Measurements from ENCODE around the gene C15orf61. TPM values are rescaled to one million over a fixed set of nuclear protein-coding genes. Genes with fewer than 3 reads are reported as not detected.

The C15orf61 gene
- total and polyA plus RNA-seq, 8 donors: 1.7 to 5.2 (median 2.8) TPM

DNA sequence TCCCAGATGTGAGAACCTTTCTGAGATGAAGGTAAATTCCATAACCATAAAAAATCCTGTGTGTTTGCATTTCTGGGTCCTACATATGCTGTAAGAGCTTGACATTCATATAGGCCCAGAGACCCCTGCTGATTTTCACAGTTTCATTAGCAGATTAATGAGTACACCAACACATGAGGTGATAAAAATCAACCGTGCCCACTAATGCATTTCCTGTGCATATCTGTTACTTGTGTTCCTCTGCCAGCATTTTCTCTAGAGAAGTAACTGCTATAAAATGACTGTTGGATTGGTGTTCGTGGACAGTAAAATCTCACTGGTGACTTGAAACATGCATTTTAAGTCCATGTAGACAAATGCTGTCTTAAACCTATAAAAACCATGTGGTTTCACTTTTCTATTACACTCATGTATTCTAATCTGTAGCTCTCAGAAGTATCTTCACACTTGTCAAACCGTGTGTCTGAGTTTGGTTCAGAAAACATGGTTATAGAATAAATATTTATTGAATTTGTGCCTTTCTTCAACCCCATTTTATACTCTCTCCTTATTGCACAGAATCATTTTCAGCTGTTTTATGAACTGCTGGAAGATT lies 36.1 kb downstream of the C15orf61 start:
- Histone ChIP-seq H3K36me3 (no peaks in the 10 kb centered on the region), H3K27ac (no peak overlapping the region), H3K27me3 (no peaks in the 10 kb centered on the region), H3K4me1 (no peaks in the 10 kb centered on the region), H3K9me3 (no peaks in the 10 kb centered on the region), H3K4me3 (no peak overlapping the region)
- 86 to 89% methylated on average over 3 of the region's 3 CpGs for WGBS, 2 donors
- intact Hi-C loops (cut with DNase I): no loop called here
- ATAC-seq (no peak), FAIRE-seq (no peak), DNase-seq (no peak)
- TF ChIP-seq, protein P1, sequence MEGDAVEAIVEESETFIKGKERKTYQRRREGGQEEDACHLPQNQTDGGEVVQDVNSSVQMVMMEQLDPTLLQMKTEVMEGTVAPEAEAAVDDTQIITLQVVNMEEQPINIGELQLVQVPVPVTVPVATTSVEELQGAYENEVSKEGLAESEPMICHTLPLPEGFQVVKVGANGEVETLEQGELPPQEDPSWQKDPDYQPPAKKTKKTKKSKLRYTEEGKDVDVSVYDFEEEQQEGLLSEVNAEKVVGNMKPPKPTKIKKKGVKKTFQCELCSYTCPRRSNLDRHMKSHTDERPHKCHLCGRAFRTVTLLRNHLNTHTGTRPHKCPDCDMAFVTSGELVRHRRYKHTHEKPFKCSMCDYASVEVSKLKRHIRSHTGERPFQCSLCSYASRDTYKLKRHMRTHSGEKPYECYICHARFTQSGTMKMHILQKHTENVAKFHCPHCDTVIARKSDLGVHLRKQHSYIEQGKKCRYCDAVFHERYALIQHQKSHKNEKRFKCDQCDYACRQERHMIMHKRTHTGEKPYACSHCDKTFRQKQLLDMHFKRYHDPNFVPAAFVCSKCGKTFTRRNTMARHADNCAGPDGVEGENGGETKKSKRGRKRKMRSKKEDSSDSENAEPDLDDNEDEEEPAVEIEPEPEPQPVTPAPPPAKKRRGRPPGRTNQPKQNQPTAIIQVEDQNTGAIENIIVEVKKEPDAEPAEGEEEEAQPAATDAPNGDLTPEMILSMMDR (IDR thresholded peaks at IDR 0.05): no peak

DNA sequence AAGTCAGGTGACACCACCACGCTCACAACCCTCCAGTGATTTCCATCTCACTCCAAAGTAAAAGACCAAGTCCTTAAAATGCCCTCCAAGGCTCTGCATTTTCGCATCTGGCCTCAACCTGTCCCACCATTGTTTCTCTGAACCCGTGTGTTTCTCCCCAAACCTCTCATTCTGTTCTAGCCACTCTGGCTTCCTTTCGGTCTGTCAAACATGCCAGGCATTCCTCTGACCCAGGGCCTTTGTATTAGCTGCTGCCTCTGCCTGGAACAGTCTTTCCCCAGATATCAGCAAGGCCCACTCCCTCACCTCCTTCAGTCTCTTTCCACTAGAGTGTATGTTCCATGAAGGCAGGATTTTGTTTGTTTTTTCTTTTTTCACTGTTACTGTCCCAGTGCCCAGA lies 37.6 kb downstream of the C15orf61 start:
- WGBS, 2 donors: 95 to 99% methylated on average over 4 of the region's 4 CpGs
- FAIRE-seq (no peak), DNase-seq (no peak), ATAC-seq (no peak)
- Histone ChIP-seq H3K27ac (no peak overlapping the region), H3K4me3 (no peak overlapping the region), H3K4me1 (no peaks in the 10 kb centered on the region), H3K27me3 (no peaks in the 10 kb centered on the region), H3K36me3 (no peaks in the 10 kb centered on the region), H3K9me3 (no peaks in the 10 kb centered on the region)
- intact Hi-C loops (cut with DNase I): no loop called here
- TF ChIP-seq, protein P1 (IDR thresholded peaks at IDR 0.05): no peak

DNA sequence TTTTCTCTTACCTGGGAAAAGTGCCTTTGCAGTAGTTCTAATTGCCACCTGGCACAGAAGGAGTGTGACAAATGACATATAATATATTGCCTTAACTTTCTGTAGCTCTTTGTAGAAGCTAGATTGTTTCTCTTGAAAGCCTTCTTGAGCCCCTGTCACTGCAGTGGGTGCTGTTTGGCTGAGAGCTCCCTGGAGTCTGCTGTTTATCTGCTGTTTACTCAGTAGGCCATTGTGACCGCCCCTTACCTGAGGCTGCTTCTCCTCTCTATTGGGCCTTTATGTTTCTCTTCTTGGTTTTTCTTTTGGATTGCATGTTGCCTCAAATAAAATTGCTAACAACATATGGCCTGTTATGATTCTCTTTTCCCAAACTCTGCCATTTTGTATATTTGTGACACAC lies 38.2 kb downstream of the C15orf61 start:
- Histone ChIP-seq H3K4me1 (no peaks in the 10 kb centered on the region), H3K36me3 (no peaks in the 10 kb centered on the region), H3K9me3 (no peaks in the 10 kb centered on the region), H3K27ac (no peak overlapping the region), H3K27me3 (no peaks in the 10 kb centered on the region), H3K4me3 (no peak overlapping the region)
- TF ChIP-seq, protein P1 (IDR thresholded peaks at IDR 0.05): no peak
- FAIRE-seq (no peak), ATAC-seq (no peak), DNase-seq (no peak)
- WGBS, 2 donors: 68 to 93% methylated on average over 1 of the region's 1 CpG
- intact Hi-C loops (cut with DNase I): no loop called here

DNA sequence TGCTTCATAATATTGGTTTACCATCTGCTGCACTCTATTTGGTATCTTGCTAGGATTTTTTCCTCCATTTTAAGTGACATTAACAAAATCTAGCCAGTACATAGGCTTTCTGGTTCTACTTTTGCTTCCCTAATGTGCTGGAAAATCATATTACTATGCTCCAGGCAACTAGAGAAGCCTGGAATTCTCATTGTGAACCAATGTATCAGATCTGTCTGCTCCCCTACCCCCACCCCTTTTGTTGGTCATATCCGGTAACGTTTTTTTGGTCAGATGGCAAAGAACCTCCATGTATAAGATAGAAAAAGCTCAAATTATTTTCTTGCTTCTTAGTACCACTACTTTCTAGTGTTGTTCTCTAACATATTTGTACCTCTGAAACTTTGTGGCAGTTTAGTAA lies 38.6 kb downstream of the C15orf61 start:
- Histone ChIP-seq H3K9me3 (no peaks in the 10 kb centered on the region), H3K36me3 (no peaks in the 10 kb centered on the region), H3K4me1 (no peaks in the 10 kb centered on the region), H3K4me3 (no peak overlapping the region), H3K27me3 (no peaks in the 10 kb centered on the region), H3K27ac (no peak overlapping the region)
- TF ChIP-seq, protein P1 (IDR thresholded peaks at IDR 0.05): no peak
- FAIRE-seq (no peak), DNase-seq (no peak), ATAC-seq (no peak)
- intact Hi-C loops (cut with DNase I): no loop called here
- WGBS, 2 donors: 96 to 100% methylated on average over 2 of the region's 2 CpGs

DNA sequence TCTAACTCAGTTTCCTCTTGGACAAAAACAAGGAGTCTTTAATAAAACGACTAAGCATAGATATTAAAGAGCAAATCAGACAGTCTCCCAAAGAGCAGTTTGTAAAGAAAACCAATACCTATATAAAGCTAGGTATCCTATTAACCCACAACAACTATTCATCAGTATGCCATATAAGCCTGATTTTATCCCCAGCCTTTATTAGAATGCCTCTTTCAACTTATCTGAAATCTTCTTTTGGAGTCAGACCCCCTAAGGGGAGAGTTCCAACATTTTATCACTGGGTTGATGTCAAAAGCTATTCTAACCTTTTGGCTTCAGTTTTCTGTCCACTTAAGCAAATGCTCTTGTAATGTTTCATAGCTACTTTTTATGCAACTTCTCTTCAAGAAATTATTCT lies 39.4 kb downstream of the C15orf61 start:
- FAIRE-seq (no peak), DNase-seq (no peak), ATAC-seq (no peak)
- H3K27me3 ChIP-seq: no peaks in the 10 kb centered on the region
- H3K36me3 ChIP-seq: no peaks in the 10 kb centered on the region
- H3K9me3 ChIP-seq: no peaks in the 10 kb centered on the region
- TF ChIP-seq, protein P1 (IDR thresholded peaks at IDR 0.05): no peak
- H3K4me1 ChIP-seq: no peaks in the 10 kb centered on the region
- intact Hi-C loops (cut with DNase I): no loop called here
- WGBS, 2 donors: 67 to 85% methylated on average over 1 of the region's 1 CpG
- H3K27ac ChIP-seq: no peak overlapping the region
- no peak overlapping the region for H3K4me3 ChIP-seq

Data from pancreas (tissue), 10 donors.